Fibroblast of skin of scalp (primary cell): ENCODE measurements around the gene MICAL3.
"Not testable (repeated sequence)": the region's sequence is repeated elsewhere in the genome, so short reads cannot be mapped to it uniquely, and the experiment has no call there.

Experiments
- DNase-seq: peaks from one replicate; pipeline ENCODE4 v3.0.0-alpha.2; 2013

The MICAL3 gene

GRCh38 chr22:17880468-17880867, 143.9 kb downstream of the MICAL3 start:
- no peak for DNase-seq

DNA sequence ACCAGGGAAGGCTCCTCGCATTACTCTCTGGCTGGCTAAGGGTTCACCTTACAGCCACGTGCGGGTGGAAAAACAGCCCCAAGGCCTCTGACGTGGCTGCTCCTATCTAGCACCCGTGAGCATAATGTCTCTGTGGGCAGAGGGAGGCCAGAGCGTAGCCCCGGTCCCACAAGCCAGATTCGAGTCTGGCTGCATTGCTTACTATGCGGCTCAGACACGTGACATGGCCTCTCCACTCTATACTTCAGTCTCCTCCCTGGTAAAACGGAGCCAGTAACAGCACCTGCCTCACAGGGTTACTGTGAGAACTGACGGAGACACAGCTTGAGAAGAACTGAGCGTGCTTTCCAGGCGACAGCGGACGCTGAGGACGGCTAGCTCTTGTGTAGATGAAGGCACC, 144.3 kb downstream of the MICAL3 start:
- DNase-seq, result no peak

DNA sequence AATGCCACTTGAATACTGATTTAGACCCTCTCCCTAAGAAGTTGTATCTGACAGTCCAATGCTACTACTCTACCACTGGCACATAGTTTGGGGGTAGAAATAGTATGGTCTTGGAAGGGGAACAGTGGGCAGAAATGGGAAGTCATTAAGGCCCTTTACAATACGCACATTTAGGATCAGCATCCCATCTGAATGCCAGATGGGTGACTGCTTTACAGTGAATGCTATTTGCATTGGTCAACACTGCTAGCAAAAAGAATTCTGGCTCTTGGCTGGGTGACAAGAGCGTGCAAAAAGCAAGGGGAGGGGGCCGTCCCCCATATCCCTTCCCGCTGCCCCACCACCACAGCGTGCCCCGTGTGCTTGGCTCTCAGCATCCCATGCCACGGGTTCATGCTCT, 145.4 kb downstream of the MICAL3 start:
- peak; percentile 66 for DNase-seq

- no peak for DNase-seq
These were observed 146.1 kb downstream of the MICAL3 start for GRCh38 chr22:17878186-17878694.

- not testable (repeated sequence) for DNase-seq
These were observed 147.2 kb downstream of the MICAL3 start for GRCh38 chr22:17876878-17877855.

DNA sequence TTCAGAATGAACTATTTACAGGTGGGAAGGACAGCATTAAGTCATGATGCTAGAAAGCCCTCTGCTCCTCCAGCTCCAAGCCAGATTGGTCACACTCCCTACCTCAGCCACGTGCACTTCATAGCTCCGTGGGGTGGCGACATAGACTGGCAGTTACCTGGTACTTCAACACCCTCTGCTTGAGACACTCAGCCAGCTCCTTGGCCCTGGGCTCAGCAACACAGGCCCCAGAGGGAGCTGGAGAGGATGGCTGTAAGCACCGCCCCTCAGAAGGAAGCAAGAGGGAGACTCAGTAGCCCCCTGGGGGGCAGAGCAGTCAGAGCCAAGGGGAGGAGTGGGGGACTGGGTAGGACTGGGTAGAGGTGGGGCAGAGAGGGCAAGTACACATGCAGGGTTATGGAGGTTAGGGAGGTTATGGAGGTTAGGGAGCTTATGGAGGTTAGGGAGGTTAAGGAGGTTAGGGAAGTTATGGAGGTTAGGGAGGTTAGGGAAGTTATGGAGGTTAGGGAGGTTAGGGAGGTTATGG, 148.0 kb downstream of the MICAL3 start:
- DNase-seq, result no peak

- no peak for DNase-seq
These were observed 148.7 kb downstream of the MICAL3 start for GRCh38 chr22:17875631-17876030.

DNA sequence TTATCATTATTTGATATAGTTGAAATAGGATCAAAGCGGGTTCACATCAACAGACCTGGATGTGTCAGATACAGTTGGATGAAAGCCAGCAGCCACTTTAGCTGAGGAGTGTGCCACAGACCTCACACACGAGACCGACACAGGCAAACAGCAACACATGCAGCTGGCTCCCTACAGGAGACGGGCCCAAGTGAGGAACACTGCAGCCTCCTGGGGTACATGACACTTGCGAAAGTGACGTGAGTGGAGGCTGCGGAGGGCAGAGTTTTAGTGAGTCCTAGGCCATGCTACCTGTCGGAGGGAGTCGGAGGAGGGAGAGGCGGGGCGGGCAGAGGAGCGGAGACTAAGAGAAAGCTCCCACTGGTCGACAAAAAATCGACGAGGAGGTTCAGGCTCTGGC, 149.2 kb downstream of the MICAL3 start:
- DNase-seq, result no peak

GRCh38 chr22:17874231-17874905, 150.0 kb downstream of the MICAL3 start:
- DNase-seq, result no peak

DNA sequence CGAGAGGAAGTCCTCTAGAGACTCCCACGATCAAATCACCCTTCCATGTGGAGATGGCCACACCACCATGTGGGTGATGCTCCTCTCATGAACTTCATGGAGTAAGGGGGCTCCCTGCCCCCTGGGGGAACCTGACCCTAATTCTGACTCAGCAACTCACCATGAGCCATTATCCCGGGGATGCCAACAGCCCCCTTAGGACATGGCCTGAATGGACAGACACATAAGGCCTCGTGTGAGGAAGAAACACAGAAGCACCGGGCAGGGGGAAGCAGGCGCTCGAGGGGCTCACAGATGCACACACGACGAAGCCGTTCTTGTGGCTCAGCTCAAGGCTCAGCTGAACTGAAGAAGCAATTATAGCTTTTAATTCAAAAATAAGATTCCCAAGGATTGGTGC, 150.6 kb downstream of the MICAL3 start:
- DNase-seq, result no peak

- no peak for DNase-seq
These were observed 151.2 kb downstream of the MICAL3 start for GRCh38 chr22:17873116-17873515.

DNA sequence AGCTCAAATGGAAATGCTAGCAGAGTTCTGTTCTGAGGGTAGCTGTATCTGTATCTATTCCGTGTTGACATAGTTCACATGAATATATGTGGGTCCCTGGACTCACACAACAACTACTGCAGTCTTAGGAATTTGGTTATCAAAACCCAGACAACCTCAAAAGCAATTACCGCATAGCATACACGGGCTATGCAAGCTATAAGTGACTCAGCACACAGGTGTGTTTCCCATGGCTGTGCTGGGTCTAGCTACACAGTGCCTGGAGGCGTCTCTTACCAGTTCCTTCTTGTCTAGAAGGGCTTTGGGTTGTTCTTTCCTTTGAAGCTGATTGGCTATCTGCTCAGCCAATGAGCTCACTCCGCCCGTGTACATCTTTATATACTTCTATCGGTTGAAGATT, 151.9 kb downstream of the MICAL3 start:
- no peak for DNase-seq

- no peak for DNase-seq
These were observed 152.5 kb downstream of the MICAL3 start for GRCh38 chr22:17871726-17872458.

DNA sequence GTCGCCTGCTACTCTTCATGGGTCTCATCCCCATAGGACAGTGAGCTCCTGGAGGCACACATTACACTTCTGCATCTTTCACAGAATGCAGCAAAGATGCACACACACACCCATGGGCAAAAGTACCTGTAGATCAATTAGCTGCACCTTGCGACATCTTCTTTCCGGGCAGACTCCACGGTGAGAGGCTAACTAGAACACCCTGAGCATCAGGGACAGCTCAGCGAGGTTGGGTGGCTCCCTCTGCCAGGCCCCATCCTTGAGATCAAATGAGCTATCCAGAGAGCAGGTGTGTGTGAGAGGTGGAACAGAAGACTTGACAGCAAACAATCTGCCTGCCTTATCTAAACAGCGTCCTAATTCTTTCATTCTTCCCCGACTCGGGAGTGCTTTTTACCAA, 154.0 kb downstream of the MICAL3 start:
- DNase-seq, result no peak

DNA sequence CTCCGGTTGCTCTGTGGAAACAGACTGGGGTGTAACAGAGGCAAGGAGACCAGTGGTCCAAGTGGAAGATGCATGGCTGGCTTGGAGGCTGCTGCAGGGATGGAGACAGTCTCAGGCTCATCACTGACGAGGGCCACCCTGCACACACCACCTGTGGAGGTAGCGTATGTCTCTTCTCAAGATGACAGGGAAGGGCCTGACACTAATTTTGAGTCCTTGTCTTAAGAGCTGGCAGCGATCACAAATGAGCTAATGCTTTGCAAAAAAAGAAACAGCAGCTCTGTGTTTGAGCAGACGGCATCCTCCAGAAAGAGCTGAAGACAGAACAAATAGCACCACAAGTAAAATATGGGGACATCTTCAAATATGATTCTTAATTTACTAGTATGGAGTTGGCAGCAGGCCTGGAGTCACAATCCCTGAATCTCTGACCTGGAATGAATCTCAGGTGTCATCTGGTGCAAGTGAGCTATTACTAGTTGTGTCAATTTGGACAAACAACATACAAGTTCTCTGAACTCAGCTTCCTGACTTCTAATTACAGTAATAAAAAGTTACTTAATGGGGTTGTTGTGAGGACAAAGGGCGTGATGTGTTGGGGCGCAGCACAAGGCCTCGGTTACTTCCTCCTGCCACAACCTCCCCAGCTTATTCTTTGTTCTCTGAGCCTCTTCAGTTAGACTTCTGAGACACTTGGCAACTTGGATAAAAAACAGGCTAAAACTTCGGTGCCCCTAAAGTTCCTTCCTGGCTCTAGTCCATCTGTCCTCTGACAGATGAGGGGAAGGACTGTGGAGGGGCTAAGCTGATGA, 154.9 kb downstream of the MICAL3 start:
- DNase-seq, result no peak

GRCh38 chr22:17868771-17869170, 155.6 kb downstream of the MICAL3 start:
- no peak for DNase-seq

- no peak for DNase-seq
These were observed 157.1 kb downstream of the MICAL3 start for GRCh38 chr22:17867160-17867785.

GRCh38 chr22:17866621-17867020, 157.7 kb downstream of the MICAL3 start:
- DNase-seq, result no peak

DNA sequence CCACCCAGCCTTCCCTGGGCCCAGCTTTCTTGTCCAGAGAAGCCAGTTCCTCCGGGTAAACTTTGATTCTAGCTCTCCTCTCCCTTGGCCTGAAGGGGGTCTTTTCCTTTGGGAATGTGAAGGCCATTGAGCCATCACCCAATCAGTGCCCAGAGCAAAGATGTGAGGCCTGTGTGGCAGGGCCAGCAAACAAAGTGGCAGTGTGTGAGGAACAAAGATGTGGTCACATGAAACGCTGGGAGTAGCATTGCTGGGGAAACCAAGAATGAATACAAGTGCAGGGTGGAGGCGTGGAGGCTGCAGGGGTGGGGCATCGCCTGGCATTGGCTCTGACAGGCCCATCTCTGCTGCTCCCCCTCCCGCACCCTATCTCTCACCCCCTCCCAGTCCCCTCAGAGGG, 158.2 kb downstream of the MICAL3 start:
- no peak for DNase-seq

GRCh38 chr22:17865183-17866055, 158.9 kb downstream of the MICAL3 start:
- DNase-seq, result no peak
